GM19328 (cell line): ENCODE results near the gene ATP11A.

ENCODE experiments used
- ATAC-seq: cut with Tn5 transposase; IDR thresholded peaks from one replicate; pipeline ENCODE4 v1.9.1; 2021; ENCODE audit warnings: mild to moderate bottlenecking, moderate library complexity; ENCODE audit not compliant: unreplicated experiment

Gene ATP11A

GRCh38 chr13:112899281-112900225 is 209.7 kb downstream of the ATP11A start:
- no peak for ATAC-seq

DNA sequence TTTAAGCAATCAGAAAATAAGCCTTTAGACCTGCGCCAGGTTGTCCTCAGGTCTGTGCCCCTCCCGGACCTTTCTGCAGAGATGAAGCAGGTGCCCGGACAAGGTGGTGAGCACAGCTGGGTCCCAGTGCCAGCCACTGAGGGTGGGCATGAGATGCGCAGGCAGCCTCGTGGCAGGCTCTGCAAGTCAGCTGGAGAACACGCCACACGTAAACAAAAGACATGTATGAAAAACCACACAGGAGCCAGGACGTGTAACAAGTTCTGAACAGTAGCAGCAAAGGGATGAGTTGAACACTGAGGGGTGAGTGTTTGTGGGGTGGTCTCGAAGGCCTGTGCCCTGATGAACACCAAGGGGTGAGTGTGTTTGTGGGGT is 210.4 kb downstream of the ATP11A start:
- ATAC-seq, result no peak

DNA sequence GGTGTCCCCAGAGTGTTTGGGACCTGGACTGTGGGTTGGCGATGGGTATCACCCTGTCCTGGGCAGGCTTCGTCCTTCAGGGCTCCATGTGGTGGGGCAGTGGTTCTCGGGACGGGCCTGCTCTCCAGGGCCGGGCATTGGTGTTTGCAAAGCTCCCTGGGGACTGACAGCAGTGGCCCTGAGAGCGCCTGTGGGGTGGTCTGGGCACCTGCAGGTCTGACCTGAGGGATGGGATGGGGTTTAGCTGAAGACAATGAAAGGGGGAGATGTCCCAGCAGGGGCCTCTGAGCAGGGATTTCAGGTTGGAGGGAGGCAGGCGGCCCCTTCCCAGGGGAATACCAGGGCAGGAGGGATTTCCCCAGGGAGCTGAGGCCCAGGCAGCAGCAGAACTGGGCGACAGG is 210.9 kb downstream of the ATP11A start:
- ATAC-seq, result no peak

- ATAC-seq, result no peak
Measured at GRCh38 chr13:112902101-112902651, 212.3 kb downstream of the ATP11A start.

GRCh38 chr13:112902669-112903068 is 212.8 kb downstream of the ATP11A start:
- ATAC-seq, result no peak

GRCh38 chr13:112903071-112903577 is 213.3 kb downstream of the ATP11A start:
- no peak for ATAC-seq

GRCh38 chr13:112903606-112904195 is 213.9 kb downstream of the ATP11A start:
- no peak for ATAC-seq

GRCh38 chr13:112904436-112904960 is 214.7 kb downstream of the ATP11A start:
- ATAC-seq, result no peak

DNA sequence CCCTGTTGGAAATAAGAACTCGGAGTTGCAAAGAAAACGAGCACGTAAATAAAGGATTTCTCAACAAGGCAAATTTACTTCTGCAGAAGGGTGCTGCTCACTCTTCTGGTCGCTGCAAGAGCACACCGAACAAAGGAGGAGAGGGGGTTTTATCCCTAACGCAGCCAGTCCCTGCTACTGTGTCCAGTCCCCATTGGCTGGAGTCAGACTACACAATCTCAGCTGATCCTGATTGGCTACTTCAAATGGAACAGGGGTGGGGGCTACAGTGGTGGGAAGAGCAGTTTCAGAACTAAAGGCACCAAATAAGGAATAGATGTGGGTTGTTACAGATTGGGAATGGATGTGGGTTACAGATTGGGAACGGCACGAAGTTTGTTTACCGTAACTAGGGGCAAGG is 215.2 kb downstream of the ATP11A start:
- ATAC-seq, result no peak

GRCh38 chr13:112905619-112905989 is 215.8 kb downstream of the ATP11A start:
- ATAC-seq, result no peak

GRCh38 chr13:112905990-112906641 is 216.3 kb downstream of the ATP11A start:
- no peak for ATAC-seq

GRCh38 chr13:112907286-112907685 is 217.4 kb downstream of the ATP11A start:
- ATAC-seq, result no peak

DNA sequence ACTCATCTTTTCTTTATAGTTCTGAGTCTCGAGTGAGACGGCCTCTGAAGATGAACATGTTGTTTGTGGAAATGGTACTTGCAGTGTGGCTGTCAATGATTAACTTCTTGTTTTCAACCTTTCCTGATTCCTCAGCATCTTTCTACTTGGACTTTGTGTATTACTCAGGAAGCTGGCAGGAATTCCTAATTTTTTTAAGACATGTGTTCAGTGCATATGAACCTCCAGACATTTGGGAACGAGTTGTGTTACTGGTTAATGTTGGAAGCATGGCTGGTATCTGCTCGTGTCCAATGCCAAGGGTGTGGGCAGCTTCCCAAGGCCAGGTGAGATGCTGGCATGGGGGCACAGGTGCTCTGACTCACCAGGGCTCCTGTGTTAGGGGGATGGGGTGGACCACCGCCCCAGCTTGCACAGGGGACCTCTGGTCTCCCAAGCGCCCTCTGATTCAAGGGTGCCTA is 218.1 kb downstream of the ATP11A start:
- ATAC-seq, result no peak

GRCh38 chr13:112908342-112908741 is 218.5 kb downstream of the ATP11A start:
- no peak for ATAC-seq

GRCh38 chr13:112910016-112910415 is 220.2 kb downstream of the ATP11A start:
- no peak for ATAC-seq

DNA sequence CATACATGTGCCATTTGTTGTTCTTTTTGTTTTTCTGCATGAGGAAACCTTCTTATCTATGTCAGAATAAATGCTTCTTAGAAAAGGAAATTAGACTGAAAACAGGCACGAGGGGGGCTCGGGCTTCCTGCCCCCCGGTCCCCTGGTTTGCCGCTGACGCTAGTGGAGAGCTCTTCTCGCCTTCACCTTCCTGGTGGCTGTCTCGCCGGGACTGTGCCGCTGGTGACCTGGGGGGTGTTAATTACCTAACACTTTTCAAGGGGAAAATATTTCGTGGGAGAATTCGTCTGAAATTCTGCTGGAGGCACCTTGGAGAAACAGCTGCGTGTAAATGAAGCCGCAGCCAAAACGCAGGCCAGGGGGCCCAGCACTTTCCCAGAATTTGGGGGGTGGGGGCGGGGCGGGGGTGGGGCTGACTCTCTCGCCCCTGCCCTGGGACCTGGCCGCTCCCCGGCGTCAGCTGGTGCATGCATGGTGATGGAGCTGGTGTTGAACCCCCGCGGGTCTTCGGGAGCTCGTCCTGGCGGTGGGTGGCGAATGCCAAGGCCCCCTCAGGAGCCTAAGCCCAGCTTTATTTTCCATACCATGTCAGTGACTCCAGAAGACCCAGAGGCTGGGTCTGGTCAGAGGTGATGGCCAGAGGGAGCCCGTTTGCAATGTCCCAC is 220.9 kb downstream of the ATP11A start:
- ATAC-seq, result no peak

DNA sequence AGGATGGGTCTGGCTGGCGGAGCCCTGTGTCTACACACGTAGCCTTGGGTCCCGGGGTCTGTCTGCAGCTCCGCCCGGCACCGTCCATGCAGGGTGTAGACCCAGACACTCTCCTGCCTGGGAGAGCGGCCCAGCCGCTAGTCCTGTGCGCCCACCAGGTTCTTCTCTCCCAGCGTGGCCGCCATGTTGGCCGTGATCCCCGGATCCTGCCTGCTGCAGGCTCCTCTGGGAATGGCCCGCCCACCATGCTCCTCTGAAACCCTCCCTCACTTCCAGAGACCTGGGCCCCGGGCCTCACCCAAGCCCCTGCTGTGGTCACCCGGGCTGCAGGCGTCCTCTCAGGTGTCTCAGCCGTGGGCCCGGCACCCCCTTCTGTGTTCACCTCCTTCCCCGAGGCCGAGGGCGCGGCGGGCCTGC is 221.5 kb downstream of the ATP11A start:
- no peak for ATAC-seq

- no peak for ATAC-seq
Measured at GRCh38 chr13:112911883-112912282, 222.0 kb downstream of the ATP11A start.

GRCh38 chr13:112912726-112913440 is 223.0 kb downstream of the ATP11A start:
- no peak for ATAC-seq

DNA sequence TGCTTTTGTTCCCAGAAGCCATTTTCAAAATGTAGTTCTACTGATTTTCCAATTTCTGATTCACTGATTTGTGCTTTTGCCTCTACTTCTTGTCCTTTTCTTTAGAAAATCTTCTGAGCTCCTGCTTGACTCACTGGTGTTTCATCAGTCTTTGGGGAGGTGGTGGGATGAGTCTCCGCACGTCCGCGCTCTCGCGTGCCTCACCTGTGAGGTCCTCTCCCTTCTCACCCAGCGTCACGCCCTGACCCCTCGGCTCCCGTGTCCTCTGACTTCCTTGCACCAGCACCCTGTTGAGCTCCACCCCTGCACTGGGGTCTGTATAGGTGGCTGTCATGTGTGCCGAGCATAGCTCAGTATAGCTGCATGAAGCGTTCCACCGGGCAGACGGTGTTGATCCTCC is 226.5 kb downstream of the ATP11A start:
- ATAC-seq, result no peak
